Endodermal cell (in vitro differentiated cells): ENCODE measurements around the gene BTBD2. TPM values are rescaled to one million over a fixed set of nuclear protein-coding genes. Genes with fewer than 3 reads are reported as not detected.

Source experiments
- DNase-seq: peaks from one replicate; pipeline ENCODE4 v3.0.0-alpha.2; 2017
- H3K27ac ChIP-seq: 2 replicates; pipeline ENCODE4 v1.5.1; 2013; ENCODE audit warnings: mild to moderate bottlenecking, low read depth, low read length, moderate library complexity
- H3K27me3 ChIP-seq: 2 replicates; pipeline ENCODE4 v1.6.1; 2013; ENCODE audit warnings: mild to moderate bottlenecking, low read length, moderate library complexity; ENCODE audit not compliant: insufficient read depth, control insufficient read depth, poor library complexity, severe bottlenecking
- H3K36me3 ChIP-seq: 2 replicates; pipeline ENCODE4 v1.7.0; 2013; ENCODE audit warnings: mild to moderate bottlenecking, low read length, moderate library complexity; ENCODE audit not compliant: control insufficient read depth, insufficient read depth
- H3K4me1 ChIP-seq: one replicate; pipeline ENCODE4 v1.7.0; 2013; ENCODE audit warnings: low read length; ENCODE audit not compliant: control insufficient read depth, insufficient read depth
- H3K4me3 ChIP-seq: 2 replicates; pipeline ENCODE4 v1.5.1; 2013; ENCODE audit warnings: mild to moderate bottlenecking, low read length, moderate library complexity
- H3K9ac ChIP-seq: 2 replicates; pipeline ENCODE4 v1.6.1; 2013; ENCODE audit warnings: mild to moderate bottlenecking, low read length, moderate library complexity; ENCODE audit not compliant: poor library complexity, severe bottlenecking; ENCODE audit errors: extremely low read depth
- H3K9me3 ChIP-seq: 2 replicates; pipeline ENCODE4 v1.6.1; 2013; ENCODE audit warnings: mild to moderate bottlenecking, low read length, moderate library complexity; ENCODE audit not compliant: control insufficient read depth
- H3K27ac Mint-ChIP-seq: 2 replicates; pipeline ENCODE4 v1.8.0; 2020; ENCODE audit warnings: mixed read lengths
- H3K27me3 Mint-ChIP-seq: 2 replicates; pipeline ENCODE4 v1.8.0; 2021; ENCODE audit warnings: mild to moderate bottlenecking, mixed read lengths; ENCODE audit not compliant: insufficient read depth
- H3K36me3 Mint-ChIP-seq: 2 replicates; pipeline ENCODE4 v1.8.0; 2020; ENCODE audit warnings: low read depth, mixed read lengths
- H3K4me1 Mint-ChIP-seq: 2 replicates; pipeline ENCODE4 v1.8.0; 2020; ENCODE audit warnings: mixed read lengths
- H3K4me3 Mint-ChIP-seq: 2 replicates; pipeline ENCODE4 v1.8.0; 2020; ENCODE audit warnings: mild to moderate bottlenecking, moderate library complexity, mixed read lengths
- H3K9me3 Mint-ChIP-seq: 2 replicates; pipeline ENCODE4 v1.8.0; 2020; ENCODE audit warnings: mild to moderate bottlenecking, mixed read lengths
- CTCF ChIP-seq: fragments of 200-600 bp; sonication (generic); conservative IDR thresholded peaks from 2 replicates; pipeline ENCODE4 v1.5.0; 2021; ENCODE audit warnings: antibody characterized with exemption, mild to moderate bottlenecking
- WGBS, 2 experiments: methylation state at CpG; one replicate each; pipeline versions ENCODE4 v1.1.5 to v1.1.7; 2013; ENCODE audit warnings: missing lambda C conversion rate in 2 of 2, mixed read lengths in 1 of 2; ENCODE audit not compliant: insufficient coverage in 1 of 2, insufficient read length in 1 of 2; 5-methylcytosine and 5-hydroxymethylcytosine counted together
- total RNA-seq, 2 donors: library from RNA; stranded (reverse); fragmentation: NEBNext Ultra II Directional in 1 of 2; extraction: Animal tissue kit (Norgen Biotek cat#: 25700) in 1 of 2; gene quantifications; 2 replicates in 1 of 2; 3 replicates in 1 of 2; pipeline ENCODE4 v1.2.1, GENCODE V29; 2021

The BTBD2 gene
- total RNA-seq, 2 donors from 2014 or later = 107 to 112 TPM

- no peaks in the 10 kb centered on the region for H3K27me3 ChIP-seq
- no peaks in the 10 kb centered on the region for H3K4me1 Mint-ChIP-seq
- peak overlapping the region; percentile 49 for H3K9ac ChIP-seq
- H3K4me3 ChIP-seq = peak overlapping the region; percentile 80
- DNase-seq = peak; percentile 68
- H3K27ac ChIP-seq = no peak overlapping the region
- no peaks in the 10 kb centered on the region for H3K9me3 Mint-ChIP-seq
- TF ChIP-seq CTCF = no peak
- peak overlapping the region; percentile 55 for H3K4me3 Mint-ChIP-seq
- no peaks in the 10 kb centered on the region for H3K27me3 Mint-ChIP-seq
- H3K4me1 ChIP-seq = no peaks in the 10 kb centered on the region
- H3K9me3 ChIP-seq = no peaks in the 10 kb centered on the region
- 14 to 54% methylated on average over 16 to 74 of the region's 74 CpGs for WGBS, 2 experiments
- H3K36me3 ChIP-seq = peaks cover 5% of the 10 kb centered on the region
- H3K36me3 Mint-ChIP-seq = peaks cover 27% of the 10 kb centered on the region
- no peak overlapping the region for H3K27ac Mint-ChIP-seq
Observed at GRCh38 chr19:2014731-2015607, 545 bp downstream of the BTBD2 start.

GRCh38 chr19:2014131-2014571 lies 1.4 kb downstream of the BTBD2 start:
- H3K9me3 ChIP-seq = no peaks in the 10 kb centered on the region
- peak overlapping the region; percentile 55 for H3K4me3 Mint-ChIP-seq
- WGBS, 2 experiments = 95 to 96% methylated on average over 4 to 5 of the region's 5 CpGs
- peaks cover 5% of the 10 kb centered on the region for H3K36me3 ChIP-seq
- peaks cover 27% of the 10 kb centered on the region for H3K36me3 Mint-ChIP-seq
- no peak for TF ChIP-seq CTCF
- no peaks in the 10 kb centered on the region for H3K9me3 Mint-ChIP-seq
- no peaks in the 10 kb centered on the region for H3K27me3 Mint-ChIP-seq
- H3K9ac ChIP-seq = peak overlapping the region; percentile 49
- no peak for DNase-seq
- H3K27ac ChIP-seq = no peak overlapping the region
- no peak overlapping the region for H3K27ac Mint-ChIP-seq
- peak overlapping the region; percentile 80 for H3K4me3 ChIP-seq
- no peaks in the 10 kb centered on the region for H3K4me1 ChIP-seq
- no peaks in the 10 kb centered on the region for H3K27me3 ChIP-seq
- no peaks in the 10 kb centered on the region for H3K4me1 Mint-ChIP-seq

DNA sequence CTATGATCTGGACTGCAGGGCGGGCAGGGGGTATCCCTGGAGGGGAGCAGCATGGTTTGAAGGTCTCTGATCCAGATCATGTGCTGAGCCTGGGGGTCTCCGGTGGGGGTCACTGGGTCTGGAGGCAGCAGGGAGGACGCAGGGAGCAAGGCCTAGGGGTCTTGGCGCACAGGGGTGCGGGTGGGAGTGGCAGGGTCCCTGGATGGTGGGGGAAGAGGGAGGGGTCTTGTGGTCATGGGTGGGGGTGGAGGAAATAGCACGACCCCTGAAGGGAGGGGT lies 1.9 kb downstream of the BTBD2 start:
- peaks cover 31% of the 10 kb centered on the region for H3K36me3 Mint-ChIP-seq
- peak overlapping the region; percentile 55 for H3K4me3 Mint-ChIP-seq
- 89 to 97% methylated on average over 6 of the region's 6 CpGs for WGBS, 2 experiments
- no peak overlapping the region for H3K4me3 ChIP-seq
- TF ChIP-seq CTCF = no peak
- no peak overlapping the region for H3K27ac Mint-ChIP-seq
- H3K9me3 ChIP-seq = no peaks in the 10 kb centered on the region
- no peak for DNase-seq
- no peaks in the 10 kb centered on the region for H3K9me3 Mint-ChIP-seq
- no peaks in the 10 kb centered on the region for H3K4me1 ChIP-seq
- H3K9ac ChIP-seq = no peak overlapping the region
- no peaks in the 10 kb centered on the region for H3K4me1 Mint-ChIP-seq
- H3K36me3 ChIP-seq = peaks cover 5% of the 10 kb centered on the region
- no peaks in the 10 kb centered on the region for H3K27me3 ChIP-seq
- no peaks in the 10 kb centered on the region for H3K27me3 Mint-ChIP-seq
- no peak overlapping the region for H3K27ac ChIP-seq
